Measurements from ENCODE around the gene AP1S3.

DNA sequence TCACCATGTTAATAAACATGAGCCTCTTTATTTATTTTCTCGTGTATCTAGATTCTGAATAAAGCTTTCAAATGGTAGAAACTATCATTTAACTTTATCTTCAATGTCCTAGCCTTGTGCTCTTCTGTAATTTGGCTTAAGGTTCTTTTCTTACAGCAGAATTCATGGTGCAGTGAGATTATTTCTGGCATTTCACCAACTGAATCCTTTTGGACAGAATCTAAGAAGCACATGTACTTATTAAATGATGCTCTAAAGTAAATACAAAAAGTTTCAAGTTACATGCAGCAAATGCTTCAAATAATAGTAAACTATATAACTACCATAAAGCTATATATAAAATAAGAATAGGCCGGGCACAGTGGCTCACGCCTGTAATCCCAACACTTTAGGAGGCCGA lies 65.9 kb downstream of the AP1S3 start:
- TF ChIP-seq POLR2A (IDR thresholded peaks at IDR 0.05; ENCODE audit: borderline replicate concordance, extremely low read depth, insufficient read depth, insufficient read length) (no peak), POLR2AphosphoS5 (IDR thresholded peaks at IDR 0.05; ENCODE audit: low read depth, low read length) (no peak), ELF1 (IDR thresholded peaks at IDR 0.05; ENCODE audit: borderline replicate concordance, low read depth) (no peak), JUND (IDR thresholded peaks at IDR 0.05) (no peak), YY1 (IDR thresholded peaks at IDR 0.05; ENCODE audit: extremely low read depth, insufficient replicate concordance, low read depth, low read length) (no peak)
- TF ChIP-seq, protein P1, sequence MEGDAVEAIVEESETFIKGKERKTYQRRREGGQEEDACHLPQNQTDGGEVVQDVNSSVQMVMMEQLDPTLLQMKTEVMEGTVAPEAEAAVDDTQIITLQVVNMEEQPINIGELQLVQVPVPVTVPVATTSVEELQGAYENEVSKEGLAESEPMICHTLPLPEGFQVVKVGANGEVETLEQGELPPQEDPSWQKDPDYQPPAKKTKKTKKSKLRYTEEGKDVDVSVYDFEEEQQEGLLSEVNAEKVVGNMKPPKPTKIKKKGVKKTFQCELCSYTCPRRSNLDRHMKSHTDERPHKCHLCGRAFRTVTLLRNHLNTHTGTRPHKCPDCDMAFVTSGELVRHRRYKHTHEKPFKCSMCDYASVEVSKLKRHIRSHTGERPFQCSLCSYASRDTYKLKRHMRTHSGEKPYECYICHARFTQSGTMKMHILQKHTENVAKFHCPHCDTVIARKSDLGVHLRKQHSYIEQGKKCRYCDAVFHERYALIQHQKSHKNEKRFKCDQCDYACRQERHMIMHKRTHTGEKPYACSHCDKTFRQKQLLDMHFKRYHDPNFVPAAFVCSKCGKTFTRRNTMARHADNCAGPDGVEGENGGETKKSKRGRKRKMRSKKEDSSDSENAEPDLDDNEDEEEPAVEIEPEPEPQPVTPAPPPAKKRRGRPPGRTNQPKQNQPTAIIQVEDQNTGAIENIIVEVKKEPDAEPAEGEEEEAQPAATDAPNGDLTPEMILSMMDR (IDR thresholded peaks at IDR 0.05 in 2 of 3, conservative IDR thresholded peaks at IDR 0.05 in 1 of 3; ENCODE audit: borderline replicate concordance in 1 of 3, insufficient read depth in 1 of 3, low read depth in 2 of 3, low read length in 2 of 3), result no peak
- TF ChIP-seq, protein P2, sequence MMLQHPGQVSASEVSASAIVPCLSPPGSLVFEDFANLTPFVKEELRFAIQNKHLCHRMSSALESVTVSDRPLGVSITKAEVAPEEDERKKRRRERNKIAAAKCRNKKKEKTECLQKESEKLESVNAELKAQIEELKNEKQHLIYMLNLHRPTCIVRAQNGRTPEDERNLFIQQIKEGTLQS (IDR thresholded peaks at IDR 0.05), result no peak
- TF ChIP-seq, protein P3, sequence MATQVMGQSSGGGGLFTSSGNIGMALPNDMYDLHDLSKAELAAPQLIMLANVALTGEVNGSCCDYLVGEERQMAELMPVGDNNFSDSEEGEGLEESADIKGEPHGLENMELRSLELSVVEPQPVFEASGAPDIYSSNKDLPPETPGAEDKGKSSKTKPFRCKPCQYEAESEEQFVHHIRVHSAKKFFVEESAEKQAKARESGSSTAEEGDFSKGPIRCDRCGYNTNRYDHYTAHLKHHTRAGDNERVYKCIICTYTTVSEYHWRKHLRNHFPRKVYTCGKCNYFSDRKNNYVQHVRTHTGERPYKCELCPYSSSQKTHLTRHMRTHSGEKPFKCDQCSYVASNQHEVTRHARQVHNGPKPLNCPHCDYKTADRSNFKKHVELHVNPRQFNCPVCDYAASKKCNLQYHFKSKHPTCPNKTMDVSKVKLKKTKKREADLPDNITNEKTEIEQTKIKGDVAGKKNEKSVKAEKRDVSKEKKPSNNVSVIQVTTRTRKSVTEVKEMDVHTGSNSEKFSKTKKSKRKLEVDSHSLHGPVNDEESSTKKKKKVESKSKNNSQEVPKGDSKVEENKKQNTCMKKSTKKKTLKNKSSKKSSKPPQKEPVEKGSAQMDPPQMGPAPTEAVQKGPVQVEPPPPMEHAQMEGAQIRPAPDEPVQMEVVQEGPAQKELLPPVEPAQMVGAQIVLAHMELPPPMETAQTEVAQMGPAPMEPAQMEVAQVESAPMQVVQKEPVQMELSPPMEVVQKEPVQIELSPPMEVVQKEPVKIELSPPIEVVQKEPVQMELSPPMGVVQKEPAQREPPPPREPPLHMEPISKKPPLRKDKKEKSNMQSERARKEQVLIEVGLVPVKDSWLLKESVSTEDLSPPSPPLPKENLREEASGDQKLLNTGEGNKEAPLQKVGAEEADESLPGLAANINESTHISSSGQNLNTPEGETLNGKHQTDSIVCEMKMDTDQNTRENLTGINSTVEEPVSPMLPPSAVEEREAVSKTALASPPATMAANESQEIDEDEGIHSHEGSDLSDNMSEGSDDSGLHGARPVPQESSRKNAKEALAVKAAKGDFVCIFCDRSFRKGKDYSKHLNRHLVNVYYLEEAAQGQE (IDR thresholded peaks at IDR 0.05; ENCODE audit: low read depth), result no peak
